ENCODE results near the gene MGAT4B.
A peak's percentile ranks its signal among the peaks of the same experiment; 100 is the strongest.

MGAT4B gene

DNA sequence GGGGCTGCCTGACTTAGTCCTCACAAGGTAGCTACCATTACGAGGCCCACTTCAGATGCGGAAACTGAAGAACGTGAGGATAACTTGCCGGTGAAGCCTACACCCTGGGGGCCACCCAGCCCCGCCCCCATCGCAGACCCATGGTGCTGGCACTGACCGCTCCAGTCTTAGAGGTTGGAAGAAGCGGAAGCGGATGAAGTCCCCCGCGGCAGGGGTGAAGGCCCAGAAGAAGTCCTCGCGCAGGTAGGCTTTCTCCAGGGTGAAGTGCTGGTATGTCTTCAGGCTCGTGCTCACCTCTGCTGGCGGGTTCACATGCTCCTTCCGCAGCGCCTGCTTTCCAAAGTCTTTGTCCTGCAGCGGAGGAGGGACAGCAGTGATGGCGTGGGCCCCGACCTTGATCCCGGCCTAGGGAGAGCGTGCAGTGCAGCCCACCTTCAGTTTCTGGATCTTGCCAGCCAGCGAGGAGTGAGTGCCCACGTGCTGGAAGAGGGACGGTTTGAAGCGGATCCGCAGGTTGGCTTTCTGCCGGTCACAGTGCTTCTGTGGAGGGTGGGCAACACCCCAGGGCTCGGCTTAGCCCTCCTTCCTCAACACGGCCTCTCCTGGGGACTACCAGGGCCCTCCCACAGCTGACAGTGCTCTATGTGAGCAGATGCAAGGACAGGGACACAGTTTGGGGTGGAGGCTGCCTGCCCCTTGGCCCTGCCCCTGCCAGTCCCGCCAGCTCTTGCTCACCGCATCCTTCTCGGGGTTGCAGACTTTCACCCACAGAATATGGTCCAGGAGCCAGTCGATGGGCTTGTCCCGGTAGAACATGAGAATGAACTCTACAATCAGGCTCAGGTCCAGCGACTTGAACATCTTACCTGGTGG is 7.7 kb downstream of the MGAT4B start:
- DNase-seq (ENCODE audit: insufficient read length, low spot score) (no peak), FAIRE-seq (no peak)
- TF ChIP-seq POLR2A (IDR thresholded peaks at IDR 0.05; ENCODE audit: low read depth, low read length) = no peak

DNA sequence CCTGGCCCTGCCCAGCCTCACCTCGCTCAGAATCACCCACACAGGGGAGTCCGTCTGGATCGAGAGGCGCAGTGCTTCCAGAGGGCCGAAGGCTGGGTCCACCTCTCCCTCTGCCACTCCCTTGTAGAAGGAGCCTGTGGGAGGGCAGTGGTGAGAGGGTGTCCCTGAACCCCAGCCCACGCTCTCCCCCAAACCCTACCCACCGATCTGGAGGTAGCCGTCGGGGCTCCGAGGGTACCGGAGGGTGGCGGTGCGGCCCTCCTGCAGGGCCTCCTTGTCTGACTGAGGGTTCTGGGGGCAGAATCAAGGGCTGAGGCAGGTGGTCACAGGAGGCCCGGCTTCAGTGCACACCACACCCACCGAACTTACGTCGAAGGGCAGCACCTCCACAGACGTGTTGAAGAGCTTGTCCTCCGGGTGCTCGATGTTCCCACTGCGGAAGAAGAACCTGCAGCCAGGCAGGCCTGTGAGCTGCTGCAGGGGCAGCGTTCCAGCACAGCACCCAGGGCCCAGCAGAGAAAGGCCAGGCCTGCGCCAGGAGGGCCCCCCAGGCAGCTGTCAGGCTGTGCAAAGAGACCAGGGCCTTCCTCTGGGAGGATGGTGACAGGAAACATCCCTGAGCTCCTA is 8.4 kb downstream of the MGAT4B start:
- TF ChIP-seq POLR2A (IDR thresholded peaks at IDR 0.05; ENCODE audit: low read depth, low read length) = no peak
- DNase-seq (ENCODE audit: insufficient read length, low spot score) = no peak
- FAIRE-seq = no peak

DNA sequence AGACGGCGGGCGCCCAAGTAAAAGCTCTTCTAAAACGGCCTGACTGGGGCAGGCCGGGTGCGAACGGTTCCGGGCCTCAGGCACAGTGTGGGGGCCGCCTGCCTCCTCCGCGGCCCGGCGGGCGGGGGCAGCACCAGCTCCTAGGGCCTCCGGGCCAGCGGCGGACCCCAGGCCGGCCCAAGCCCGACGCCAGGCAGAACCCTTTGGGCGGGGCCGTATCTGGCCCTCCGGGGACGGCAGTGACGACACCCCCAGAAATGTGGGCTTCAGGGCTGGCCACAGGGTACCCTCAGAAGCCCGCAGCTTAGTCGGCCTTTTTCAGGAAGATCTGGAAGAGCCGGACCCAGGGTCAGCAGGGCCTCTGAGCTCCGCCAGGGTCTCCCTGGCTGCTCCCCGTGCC is 8.9 kb downstream of the MGAT4B start:
- no peak for FAIRE-seq
- DNase-seq (ENCODE audit: insufficient read length, low spot score) = no peak
- TF ChIP-seq POLR2A (IDR thresholded peaks at IDR 0.05; ENCODE audit: low read depth, low read length) = no peak

DNA sequence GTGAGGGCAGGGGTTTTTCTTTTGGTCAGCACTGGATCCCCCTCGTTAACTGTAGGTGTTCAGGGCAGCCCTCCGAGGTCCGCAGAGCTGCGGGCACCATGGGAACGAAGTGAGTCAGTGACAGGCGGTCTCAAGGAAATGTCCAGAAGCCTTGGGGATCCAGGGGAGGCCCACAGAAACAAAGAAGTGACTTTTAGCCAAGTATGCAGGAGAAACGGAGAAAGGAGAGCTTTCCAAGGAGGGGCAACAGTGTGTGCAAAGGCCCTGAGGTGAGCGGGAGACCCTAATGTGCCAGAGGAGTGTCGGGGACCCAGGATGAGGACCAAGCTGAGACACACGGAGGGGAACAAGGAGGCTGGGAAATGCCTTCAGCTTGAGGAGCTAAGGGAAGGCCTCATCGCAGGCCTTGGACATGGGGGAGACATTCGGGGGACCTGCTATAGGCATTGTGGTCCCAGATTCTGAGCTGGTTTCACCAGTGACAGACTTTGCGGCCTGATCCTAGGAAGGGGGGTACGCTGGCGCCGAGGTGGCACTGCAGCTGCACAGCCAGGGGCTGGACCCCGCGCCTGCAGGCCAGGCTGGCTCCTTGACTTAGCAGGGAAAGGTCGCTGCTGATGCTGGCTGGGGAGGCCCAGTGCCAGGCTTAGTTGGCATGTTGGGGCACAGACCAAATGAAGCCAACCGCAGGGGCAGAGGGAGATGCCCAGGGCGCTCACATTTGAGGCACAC is 9.6 kb downstream of the MGAT4B start:
- TF ChIP-seq POLR2A (IDR thresholded peaks at IDR 0.05; ENCODE audit: low read depth, low read length) = no peak
- FAIRE-seq = no peak
- DNase-seq (ENCODE audit: insufficient read length, low spot score) = no peak

DNA sequence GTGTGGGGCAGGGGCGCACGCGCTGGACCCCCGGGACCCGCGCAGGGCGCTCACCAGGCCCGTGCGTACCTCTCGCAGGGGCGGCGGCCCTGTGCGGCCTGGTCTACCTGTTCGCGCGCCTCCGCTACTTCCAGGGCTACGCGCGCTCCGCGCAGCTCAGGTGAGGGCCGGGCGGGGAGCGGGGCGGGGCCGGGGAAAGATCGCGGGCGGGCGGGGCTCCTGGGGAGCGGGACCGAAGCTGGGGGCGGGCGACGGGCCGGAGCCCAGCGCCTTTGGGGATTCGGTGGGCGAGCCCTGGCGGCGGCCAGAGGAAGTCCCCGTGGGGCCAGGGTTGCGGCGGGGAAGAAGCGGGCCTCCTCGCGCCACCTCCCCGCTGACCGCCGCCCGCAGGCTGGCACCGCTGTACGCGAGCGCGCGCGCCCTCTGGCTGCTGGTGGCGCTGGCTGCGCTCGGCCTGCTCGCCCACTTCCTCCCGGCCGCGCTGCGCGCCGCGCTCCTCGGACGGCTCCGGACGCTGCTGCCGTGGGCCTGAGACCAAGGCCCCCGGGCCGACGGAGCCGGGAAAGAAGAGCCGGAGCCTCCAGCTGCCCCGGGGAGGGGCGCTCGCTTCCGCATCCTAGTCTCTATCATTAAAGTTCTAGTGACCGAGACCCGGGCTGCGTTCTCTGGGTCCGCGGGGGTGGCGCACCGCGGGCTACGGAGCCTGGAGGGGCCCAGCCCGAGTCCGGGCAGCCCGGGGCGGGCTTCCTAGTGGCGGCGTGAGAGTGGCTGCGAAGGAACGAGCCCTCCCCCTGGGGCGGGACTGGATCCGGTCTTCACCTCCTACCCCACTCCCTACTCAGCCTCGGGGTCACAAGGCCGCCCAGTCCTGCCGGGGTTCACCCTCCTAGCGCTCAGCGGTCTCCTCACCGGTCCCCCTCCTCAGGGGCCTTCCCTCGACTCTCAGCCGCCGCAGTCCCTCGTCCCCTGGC is 10.5 kb downstream of the MGAT4B start:
- DNase-seq (ENCODE audit: insufficient read length, low spot score) = peak; percentile 82
- no peak for FAIRE-seq
- peak; percentile 26; the same call in 1 of the 2 replicates for TF ChIP-seq POLR2A (IDR thresholded peaks at IDR 0.05; ENCODE audit: low read depth, low read length)

DNA sequence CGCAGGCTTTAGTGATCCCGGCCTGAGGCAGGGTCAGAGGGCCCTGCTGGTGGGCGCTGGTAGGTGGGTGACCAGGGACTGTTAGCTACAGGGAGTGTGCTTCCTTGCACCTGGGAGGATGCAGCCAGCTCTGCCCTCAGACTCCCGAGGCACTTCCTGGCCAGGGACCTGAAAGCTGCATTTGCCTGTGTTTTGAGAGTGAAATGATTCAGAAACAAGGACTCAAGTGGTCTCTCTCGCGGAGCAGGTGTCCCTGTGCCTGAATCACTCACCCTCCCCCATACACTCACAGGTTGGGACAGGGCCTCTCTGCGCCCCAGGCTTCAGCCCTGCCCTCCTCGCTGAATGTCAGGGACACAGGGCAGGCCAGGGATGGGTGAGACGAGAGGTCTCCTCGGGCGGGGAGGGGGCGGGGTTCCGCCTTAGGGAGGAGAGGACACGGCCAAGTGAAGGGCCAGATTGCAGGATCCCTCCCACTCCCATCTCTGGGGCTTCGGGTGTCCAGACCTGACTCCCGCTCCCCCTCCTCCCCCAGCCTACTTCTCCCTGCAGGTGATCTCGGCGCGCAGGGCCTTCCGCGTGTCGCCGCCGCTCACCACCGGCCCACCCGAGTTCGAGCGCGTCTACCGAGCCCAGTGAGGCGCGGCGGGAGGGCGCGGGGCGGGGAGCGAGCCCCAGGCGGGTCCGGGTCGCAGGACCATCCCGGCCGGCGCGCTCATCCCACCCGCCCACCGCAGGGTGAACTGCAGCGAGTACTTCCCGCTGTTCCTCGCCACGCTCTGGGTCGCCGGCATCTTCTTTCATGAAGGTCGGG is 11.4 kb downstream of the MGAT4B start:
- no peak for TF ChIP-seq POLR2A (IDR thresholded peaks at IDR 0.05; ENCODE audit: low read depth, low read length)
- no peak for DNase-seq (ENCODE audit: insufficient read length, low spot score)
- FAIRE-seq = no peak

DNA sequence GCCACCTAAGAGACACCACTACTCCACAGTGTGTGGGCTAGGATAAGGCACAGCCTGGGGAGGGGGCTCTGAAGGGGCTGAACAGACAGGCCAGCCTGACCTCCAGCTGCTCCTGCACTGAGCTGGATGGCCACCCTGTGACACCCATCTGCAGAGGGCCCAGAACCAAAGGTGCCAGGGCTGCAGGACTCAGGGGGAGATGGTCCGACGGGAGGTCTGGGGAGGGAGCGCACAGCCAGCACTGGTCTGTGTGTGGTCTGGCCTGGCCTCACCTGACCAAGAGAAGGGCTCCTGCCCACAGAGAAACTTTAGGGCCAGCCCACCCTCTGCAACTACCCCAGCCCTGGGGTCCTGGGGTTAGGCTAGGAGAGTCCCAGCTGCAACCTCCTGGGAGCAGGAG is 12.1 kb downstream of the MGAT4B start:
- no peak for FAIRE-seq
- TF ChIP-seq POLR2A (IDR thresholded peaks at IDR 0.05; ENCODE audit: low read depth, low read length) = 0 out of 2 replicates have a peak, but pooled peaks have one; percentile 4

DNA sequence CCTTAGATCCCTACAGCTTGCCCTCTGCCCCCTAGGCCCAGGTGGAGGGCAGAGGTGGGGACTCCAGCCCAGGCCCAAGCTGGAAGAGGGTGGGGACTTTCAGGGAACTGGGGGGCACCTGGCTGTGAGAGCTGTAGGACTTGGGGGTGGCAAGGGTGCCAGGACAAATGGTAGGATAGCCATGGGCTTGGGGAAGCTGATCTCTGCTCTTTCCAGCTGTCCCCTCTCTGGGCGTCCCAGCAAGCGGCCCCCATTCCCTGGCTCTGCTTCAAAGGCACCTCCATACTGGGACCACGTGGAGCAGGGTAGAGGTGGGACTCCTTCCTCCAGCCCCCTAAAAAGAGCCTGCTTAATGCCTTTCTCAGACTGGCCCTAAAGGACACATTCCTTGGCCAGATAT is 12.5 kb downstream of the MGAT4B start:
- no peak for FAIRE-seq
- TF ChIP-seq POLR2A (IDR thresholded peaks at IDR 0.05; ENCODE audit: low read depth, low read length) = no peak
- DNase-seq (ENCODE audit: insufficient read length, low spot score) = no peak

More for the DNA sequence above, 12.1 kb downstream of the MGAT4B start:
- no peak for DNase-seq (ENCODE audit: insufficient read length, low spot score)

DNA sequence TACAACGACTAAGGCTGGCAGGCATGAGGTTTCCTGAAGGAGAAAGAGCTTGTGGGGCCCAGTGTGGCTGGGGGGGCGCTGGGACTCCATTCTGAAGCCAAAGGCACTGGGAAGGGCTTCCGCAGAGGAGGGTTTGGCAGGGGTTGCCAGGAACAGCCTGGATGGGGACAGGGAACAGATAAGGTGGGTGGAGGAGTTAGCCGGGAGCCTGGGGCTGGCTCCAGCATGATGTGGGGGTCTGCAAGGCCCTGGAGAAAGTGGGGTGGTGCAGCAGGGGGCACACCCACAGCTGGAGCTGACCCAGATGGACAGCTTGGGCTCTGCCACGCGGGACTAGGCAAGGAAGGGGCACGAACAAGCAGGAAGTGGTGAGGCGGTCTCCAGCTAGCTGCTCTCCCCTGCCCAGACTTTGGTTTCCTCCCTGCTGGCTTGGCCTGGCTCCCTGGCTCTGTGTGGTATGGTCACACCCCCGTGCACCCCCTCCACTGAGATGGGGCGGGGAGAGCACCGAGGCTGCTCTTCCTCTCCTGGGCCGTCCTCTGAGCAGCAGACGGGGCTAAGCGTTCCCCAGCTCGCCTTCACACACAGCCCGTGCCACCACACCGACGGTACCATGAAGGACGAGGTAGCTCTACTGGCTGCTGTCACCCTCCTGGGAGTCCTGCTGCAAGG is 13.1 kb downstream of the MGAT4B start, which contains the start of gene LTC4S:
Gene LTC4S, plus strand, starts transcription at position 519 of the 672 bp plus-strand sequence. Its CDS starts 95 bp downstream, at position 614.
- DNase-seq (ENCODE audit: insufficient read length, low spot score) (no peak), FAIRE-seq (no peak)
- TF ChIP-seq POLR2A (IDR thresholded peaks at IDR 0.05; ENCODE audit: low read depth, low read length) = no peak

DNA sequence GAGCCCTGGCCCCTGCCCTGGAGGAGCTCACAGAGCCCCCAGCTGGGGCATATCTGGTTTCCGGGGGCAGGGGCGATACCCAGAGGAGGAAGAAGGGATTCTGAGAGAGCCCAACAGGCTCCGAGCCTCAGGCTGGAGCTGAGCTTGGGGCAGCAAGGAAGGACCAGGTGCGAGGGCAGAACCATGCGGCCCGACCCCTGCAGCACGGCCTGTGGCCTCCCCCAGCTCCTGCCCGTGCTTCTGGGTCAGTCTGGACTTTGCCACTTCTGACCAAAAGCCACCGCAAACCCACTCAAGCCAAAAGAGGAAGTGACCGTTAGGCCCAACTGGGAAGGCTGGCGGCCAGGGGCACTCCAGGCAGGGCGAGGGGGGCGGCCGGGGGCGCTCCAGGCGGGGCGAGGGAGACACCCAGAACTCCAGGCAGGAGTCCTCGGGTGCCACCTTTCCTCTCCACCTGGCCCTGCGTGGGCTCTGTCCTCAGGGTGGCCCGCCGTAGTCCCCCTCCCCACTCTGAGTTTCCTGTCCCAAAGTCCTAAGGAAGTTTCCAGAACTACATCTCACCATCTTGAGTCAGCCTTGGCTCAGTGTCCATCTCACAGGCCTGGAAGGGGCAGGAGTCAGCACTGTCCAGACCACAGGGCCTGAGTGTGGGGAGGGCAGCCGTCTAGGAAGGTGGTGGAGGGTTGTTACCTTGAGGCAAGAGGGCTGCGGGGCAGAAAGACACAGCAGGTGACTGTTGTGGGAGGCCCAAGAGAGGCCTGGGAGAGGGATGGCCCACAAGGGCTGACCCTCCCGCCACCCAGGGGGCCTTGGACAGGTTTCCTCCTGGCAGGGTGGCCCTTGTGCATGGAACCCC is 13.8 kb downstream of the MGAT4B start:
- no peak for TF ChIP-seq POLR2A (IDR thresholded peaks at IDR 0.05; ENCODE audit: low read depth, low read length)
- FAIRE-seq (no peak), DNase-seq (ENCODE audit: insufficient read length, low spot score) (no peak)
